A549 (cell line): Measurements from ENCODE around the gene XRRA1. TPM values are rescaled to one million over a fixed set of nuclear protein-coding genes. Genes with fewer than 3 reads are reported as not detected.
A peak's percentile ranks its signal among the peaks of the same experiment; 100 is the strongest.

Source experiments
- ATAC-seq, 2 experiments: fragments of 200-7000 bp in 1 of 2; fragments of >200 bp in 1 of 2; cut with Nextera tagmentation in 1 of 2; cut with Tn5 transposase in 1 of 2; 3 replicates each; pipeline versions ENCODE4 v1.8.0 to v1.9.1; 2018 to 2020; ENCODE audit warnings: mild to moderate bottlenecking in 1 of 2, moderate library complexity in 1 of 2
- CTCF ChIA-PET: fragments of 300-600 bp; sonication (Branson Sonifier 250); formaldehyde crosslinking; extraction: SDS; loops from one replicate; lab custom pipeline; 2021; ENCODE audit warnings: antibody characterized with exemption, inconsistent platforms; lab: Yijun Ruan, JAX
- POLR2A ChIA-PET: fragments of 350-600 bp; formaldehyde crosslinking; extraction: SDS; loops from one replicate; lab custom pipeline; 2021; ENCODE audit warnings: antibody characterized with exemption, inconsistent platforms; lab: Yijun Ruan, JAX
- DNase-seq, 2 experiments: peaks; one replicate each; pipeline versions ENCODE4 v3.0.0 to v3.0.0-alpha.2; 2011 to 2016; ENCODE audit warnings: low read depth in 1 of 2, low spot score in 1 of 2
- FAIRE-seq: peaks from 2 replicates; lab custom pipeline; 2011; peaks lifted over from hg19 to GRCh38; lab: Jason Lieb, UNC
- H3K27ac ChIP-seq, 2 experiments: fragments of >200 bp; sonication (Bioruptor Twin); formaldehyde crosslinking; 3 replicates each; pipeline ENCODE4 v1.5.1; 2016 to 2017
- H3K4me1 ChIP-seq: fragments of >200 bp; sonication (Bioruptor Twin); formaldehyde crosslinking; 3 replicates; pipeline ENCODE4 v1.6.1; 2016
- H3K4me2 ChIP-seq: fragments of >200 bp; sonication (Bioruptor Twin); formaldehyde crosslinking; 3 replicates; pipeline ENCODE4 v1.6.1; 2016
- H3K4me3 ChIP-seq: fragments of >200 bp; sonication (Bioruptor Twin); formaldehyde crosslinking; 3 replicates; pipeline ENCODE4 v1.5.1; 2016
- H3K9me3 ChIP-seq: fragments of >200 bp; sonication (Bioruptor Twin); formaldehyde crosslinking; 3 replicates; pipeline ENCODE4 v1.6.1; 2016
- BCL3 ChIP-seq: fragments of >200 bp; sonication (Bioruptor Twin); formaldehyde crosslinking; IDR thresholded peaks from 3 replicates; pipeline ENCODE4 v1.6.1; 2016
- EHF ChIP-seq: fragments of 250-450 bp; sonication (Bioruptor Pico); IDR thresholded peaks from 2 replicates; pipeline ENCODE4 v1.5.0; 2020; ENCODE audit warnings: mild to moderate bottlenecking
- FOSB ChIP-seq: fragments of 250-450 bp; sonication (Bioruptor Pico); IDR thresholded peaks from 2 replicates; pipeline ENCODE4 v1.5.0; 2020; ENCODE audit warnings: mild to moderate bottlenecking, moderate library complexity
- FOXS1 ChIP-seq: fragments of 250-450 bp; sonication (Bioruptor Pico); IDR thresholded peaks from 2 replicates; pipeline ENCODE4 v1.5.0; 2020; ENCODE audit warnings: mild to moderate bottlenecking, moderate library complexity
- GATA3 ChIP-seq: IDR thresholded peaks from 2 replicates; pipeline ENCODE4 v1.6.1; 2012; ENCODE audit warnings: borderline replicate concordance
- HDAC2 ChIP-seq: fragments of 200-600 bp; sonication (generic); IDR thresholded peaks from 2 replicates; pipeline ENCODE4 v1.6.1; 2016
- HOXA7 ChIP-seq: fragments of 250-450 bp; sonication (Bioruptor Pico); IDR thresholded peaks from 2 replicates; pipeline ENCODE4 v1.5.0; 2020; ENCODE audit warnings: mild to moderate bottlenecking, moderate library complexity
- HOXB13 ChIP-seq: fragments of 250-450 bp; sonication (Bioruptor Pico); IDR thresholded peaks from 2 replicates; pipeline ENCODE4 v1.5.0; 2020; ENCODE audit warnings: low read depth, mild to moderate bottlenecking, moderate library complexity
- HOXB5 ChIP-seq: fragments of 250-450 bp; sonication (Bioruptor Pico); IDR thresholded peaks from 2 replicates; pipeline ENCODE4 v1.5.0; 2020; ENCODE audit warnings: mild to moderate bottlenecking, moderate library complexity
- MAZ ChIP-seq: fragments of 150-350 bp; IDR thresholded peaks from 2 replicates; pipeline ENCODE4 v1.6.1; 2014; ENCODE audit warnings: antibody characterized with exemption, low read depth, low read length, borderline replicate concordance
- NFE2L2 ChIP-seq: fragments of 150-350 bp; conservative IDR thresholded peaks from 2 replicates; pipeline ENCODE4 v1.6.1; 2014; ENCODE audit warnings: low read length
- NPAS2 ChIP-seq: fragments of 250-450 bp; sonication (Bioruptor Pico); IDR thresholded peaks from 2 replicates; pipeline ENCODE4 v1.8.0; 2022; ENCODE audit warnings: mild to moderate bottlenecking, moderate library complexity, borderline replicate concordance
- NR3C1 ChIP-seq: fragments of >200 bp; sonication (Bioruptor Twin); formaldehyde crosslinking; IDR thresholded peaks from 3 replicates; pipeline ENCODE4 v1.6.1; 2017
- POLR2AphosphoS2 ChIP-seq: conservative IDR thresholded peaks from 2 replicates; pipeline ENCODE4 v1.6.1; 2012; ENCODE audit warnings: low read length, improper control_type of control experiment, inconsistent platforms
- SMC3 ChIP-seq: fragments of >200 bp; sonication (Bioruptor Twin); formaldehyde crosslinking; IDR thresholded peaks from 3 replicates; pipeline ENCODE4 v1.6.1; 2018; ENCODE audit warnings: inconsistent platforms
- TP53 ChIP-seq: fragments of 250-450 bp; sonication (Bioruptor Pico); IDR thresholded peaks from 2 replicates; pipeline ENCODE4 v1.5.0; 2021; ENCODE audit warnings: mild to moderate bottlenecking, moderate library complexity
- ZFP36 ChIP-seq: fragments of 450-650 bp; IDR thresholded peaks from 2 replicates; pipeline ENCODE4 v1.6.1; 2014; ENCODE audit warnings: borderline replicate concordance; ENCODE audit not compliant: partially characterized antibody
- ZNF302 ChIP-seq: fragments of 250-450 bp; sonication (Bioruptor Pico); IDR thresholded peaks from 2 replicates; pipeline ENCODE4 v1.9.0; 2021; ENCODE audit warnings: inconsistent platforms, mild to moderate bottlenecking, moderate library complexity
- WGBS: methylation state at CpG from one replicate; pipeline ENCODE4 v1.1.6; 2017; ENCODE audit errors: missing lambda C conversion rate; 5-methylcytosine and 5-hydroxymethylcytosine counted together
- polyA plus RNA-seq, 4 experiments: library from polyadenylated mRNA; depleted of rRNA in 3 of 4; stranded (reverse); fragments of >200 nt; fragmentation: RNase III in 1 of 4; extraction: RNeasy Plus Mini Kit Qiagen cat#74134 plus additional on column Dnase treatment in 1 of 4; gene quantifications; 2 replicates in 3 of 4; 3 replicates in 1 of 4; pipeline ENCODE4 v1.2.3, GENCODE V29; 2011 to 2017
- TF ChIP-seq, protein P1 (sequence below): fragments of >200 bp; sonication (Bioruptor Twin); formaldehyde crosslinking; IDR thresholded peaks from 3 replicates; pipeline ENCODE4 v1.5.1; 2016
- TF ChIP-seq, protein P2 (sequence below): fragments of 200-600 bp; sonication (generic); IDR thresholded peaks from 2 replicates; pipeline ENCODE4 v1.6.1; 2016; ENCODE audit warnings: antibody characterized with exemption, mild to moderate bottlenecking, moderate library complexity
- TF ChIP-seq, protein P3 (sequence below): fragments of 150-350 bp; IDR thresholded peaks from 2 replicates; pipeline ENCODE4 v1.6.1; 2014; ENCODE audit warnings: low read depth, mild to moderate bottlenecking, low read length

Gene XRRA1
- polyA plus RNA-seq, 2 of the 4 experiments (the other 2 are of a cell fraction) = 6.6 to 10.6 TPM

- no peak for TF ChIP-seq TP53 (CRISPR knock-in tag)
- TF ChIP-seq NFE2L2 = no peak
- TF ChIP-seq MAZ = no peak
- TF ChIP-seq, protein P1, sequence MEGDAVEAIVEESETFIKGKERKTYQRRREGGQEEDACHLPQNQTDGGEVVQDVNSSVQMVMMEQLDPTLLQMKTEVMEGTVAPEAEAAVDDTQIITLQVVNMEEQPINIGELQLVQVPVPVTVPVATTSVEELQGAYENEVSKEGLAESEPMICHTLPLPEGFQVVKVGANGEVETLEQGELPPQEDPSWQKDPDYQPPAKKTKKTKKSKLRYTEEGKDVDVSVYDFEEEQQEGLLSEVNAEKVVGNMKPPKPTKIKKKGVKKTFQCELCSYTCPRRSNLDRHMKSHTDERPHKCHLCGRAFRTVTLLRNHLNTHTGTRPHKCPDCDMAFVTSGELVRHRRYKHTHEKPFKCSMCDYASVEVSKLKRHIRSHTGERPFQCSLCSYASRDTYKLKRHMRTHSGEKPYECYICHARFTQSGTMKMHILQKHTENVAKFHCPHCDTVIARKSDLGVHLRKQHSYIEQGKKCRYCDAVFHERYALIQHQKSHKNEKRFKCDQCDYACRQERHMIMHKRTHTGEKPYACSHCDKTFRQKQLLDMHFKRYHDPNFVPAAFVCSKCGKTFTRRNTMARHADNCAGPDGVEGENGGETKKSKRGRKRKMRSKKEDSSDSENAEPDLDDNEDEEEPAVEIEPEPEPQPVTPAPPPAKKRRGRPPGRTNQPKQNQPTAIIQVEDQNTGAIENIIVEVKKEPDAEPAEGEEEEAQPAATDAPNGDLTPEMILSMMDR = no peak
- no peak for TF ChIP-seq NPAS2 (CRISPR knock-in tag)
- TF ChIP-seq SMC3 = no peak
- TF ChIP-seq GATA3 = no peak
- TF ChIP-seq HOXA7 = no peak
- no peak for TF ChIP-seq FOSB (CRISPR knock-in tag)
- no peak for TF ChIP-seq FOXS1 (CRISPR knock-in tag)
- TF ChIP-seq, protein P2, sequence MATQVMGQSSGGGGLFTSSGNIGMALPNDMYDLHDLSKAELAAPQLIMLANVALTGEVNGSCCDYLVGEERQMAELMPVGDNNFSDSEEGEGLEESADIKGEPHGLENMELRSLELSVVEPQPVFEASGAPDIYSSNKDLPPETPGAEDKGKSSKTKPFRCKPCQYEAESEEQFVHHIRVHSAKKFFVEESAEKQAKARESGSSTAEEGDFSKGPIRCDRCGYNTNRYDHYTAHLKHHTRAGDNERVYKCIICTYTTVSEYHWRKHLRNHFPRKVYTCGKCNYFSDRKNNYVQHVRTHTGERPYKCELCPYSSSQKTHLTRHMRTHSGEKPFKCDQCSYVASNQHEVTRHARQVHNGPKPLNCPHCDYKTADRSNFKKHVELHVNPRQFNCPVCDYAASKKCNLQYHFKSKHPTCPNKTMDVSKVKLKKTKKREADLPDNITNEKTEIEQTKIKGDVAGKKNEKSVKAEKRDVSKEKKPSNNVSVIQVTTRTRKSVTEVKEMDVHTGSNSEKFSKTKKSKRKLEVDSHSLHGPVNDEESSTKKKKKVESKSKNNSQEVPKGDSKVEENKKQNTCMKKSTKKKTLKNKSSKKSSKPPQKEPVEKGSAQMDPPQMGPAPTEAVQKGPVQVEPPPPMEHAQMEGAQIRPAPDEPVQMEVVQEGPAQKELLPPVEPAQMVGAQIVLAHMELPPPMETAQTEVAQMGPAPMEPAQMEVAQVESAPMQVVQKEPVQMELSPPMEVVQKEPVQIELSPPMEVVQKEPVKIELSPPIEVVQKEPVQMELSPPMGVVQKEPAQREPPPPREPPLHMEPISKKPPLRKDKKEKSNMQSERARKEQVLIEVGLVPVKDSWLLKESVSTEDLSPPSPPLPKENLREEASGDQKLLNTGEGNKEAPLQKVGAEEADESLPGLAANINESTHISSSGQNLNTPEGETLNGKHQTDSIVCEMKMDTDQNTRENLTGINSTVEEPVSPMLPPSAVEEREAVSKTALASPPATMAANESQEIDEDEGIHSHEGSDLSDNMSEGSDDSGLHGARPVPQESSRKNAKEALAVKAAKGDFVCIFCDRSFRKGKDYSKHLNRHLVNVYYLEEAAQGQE = no peak
- WGBS = 88% methylated on average over 2 of the region's 2 CpGs
- CTCF ChIA-PET = interaction anchor here (0.7 to 1.6 kb wide), 3 partner anchors 25 to 296 kb away, joined by 3 to 5 read pairs (median 4); no protein-coding TSS in a partner anchor
Measured at GRCh38 chr11:74952752-74953151, 3.9 kb upstream of the XRRA1 start.

GRCh38 chr11:74951226-74951625, 2.3 kb upstream of the XRRA1 start:
- H3K27ac ChIP-seq = no peak overlapping the region
- H3K4me1 ChIP-seq = peaks cover 12% of the 10 kb centered on the region; the same call in 2 of the 3 replicates
- FAIRE-seq (no peak), DNase-seq (no peak), ATAC-seq (no peak)
- 94% methylated on average over 8 of the region's 8 CpGs for WGBS
- peak overlapping the region; percentile 84; the same call in 2 of the 3 replicates for H3K4me2 ChIP-seq
- POLR2A ChIA-PET = no interaction called here
- no peak overlapping the region for H3K4me3 ChIP-seq
- no peak for TF ChIP-seq HOXB5
- TF ChIP-seq ZFP36 = no peak
- TF ChIP-seq BCL3 = no peak
- no peak for TF ChIP-seq HOXB13
- no peak for TF ChIP-seq FOXS1 (CRISPR knock-in tag)
- H3K9me3 ChIP-seq = no peaks in the 10 kb centered on the region
- CTCF ChIA-PET = interaction anchor here (1.1 kb wide), 1 partner anchor 11 kb away, joined by 3 read pairs; no protein-coding TSS in a partner anchor

More at GRCh38 chr11:74952752-74953151, 3.9 kb upstream of the XRRA1 start:
- Histone ChIP-seq H3K4me1 (peaks cover 12% of the 10 kb centered on the region; the same call in 2 of the 3 replicates), H3K4me3 (no peak overlapping the region), H3K4me2 (no peak overlapping the region), H3K27ac (no peak overlapping the region), H3K9me3 (no peaks in the 10 kb centered on the region)
- POLR2A ChIA-PET = no interaction called here
- no peak for FAIRE-seq
- no peak for ATAC-seq
- DNase-seq = no peak

GRCh38 chr11:74950374-74950969, 1.6 kb upstream of the XRRA1 start:
- no peak for TF ChIP-seq FOXS1 (CRISPR knock-in tag)
- TF ChIP-seq SMC3 = no peak
- no peak for TF ChIP-seq POLR2AphosphoS2
- no peak for TF ChIP-seq EHF (CRISPR knock-in tag)
- TF ChIP-seq ZFP36 = no peak
- no peak for TF ChIP-seq FOSB (CRISPR knock-in tag)
- no peak for TF ChIP-seq HDAC2
- TF ChIP-seq ZNF302 (CRISPR knock-in tag) = no peak
- TF ChIP-seq, protein P3, sequence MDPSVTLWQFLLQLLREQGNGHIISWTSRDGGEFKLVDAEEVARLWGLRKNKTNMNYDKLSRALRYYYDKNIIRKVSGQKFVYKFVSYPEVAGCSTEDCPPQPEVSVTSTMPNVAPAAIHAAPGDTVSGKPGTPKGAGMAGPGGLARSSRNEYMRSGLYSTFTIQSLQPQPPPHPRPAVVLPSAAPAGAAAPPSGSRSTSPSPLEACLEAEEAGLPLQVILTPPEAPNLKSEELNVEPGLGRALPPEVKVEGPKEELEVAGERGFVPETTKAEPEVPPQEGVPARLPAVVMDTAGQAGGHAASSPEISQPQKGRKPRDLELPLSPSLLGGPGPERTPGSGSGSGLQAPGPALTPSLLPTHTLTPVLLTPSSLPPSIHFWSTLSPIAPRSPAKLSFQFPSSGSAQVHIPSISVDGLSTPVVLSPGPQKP = no peak
- no peak for TF ChIP-seq NR3C1
- TF ChIP-seq, protein P2 = no peak
- ChIA-PET POLR2A (no interaction called here), CTCF (interaction anchor here (2.0 kb wide), 1 partner anchor 10 kb away, joined by 5 read pairs; no protein-coding TSS in a partner anchor)
- Histone ChIP-seq H3K4me3 (peak overlapping the region; percentile 80), H3K9me3 (no peaks in the 10 kb centered on the region), H3K4me1 (peaks cover 12% of the 10 kb centered on the region; the same call in 2 of the 3 replicates), H3K4me2 (peak overlapping the region; percentile 84), H3K27ac (peak overlapping the region; percentile 87 to 91; a peak in 5 of 6 replicates)
- DNase-seq (no peak), ATAC-seq (no peak), FAIRE-seq (no peak)
- 94% methylated on average over 2 of the region's 2 CpGs for WGBS
